Large intestine (tissue), 3 donors: Measurements from ENCODE around the gene CASD1. TPM values are rescaled to one million over a fixed set of nuclear protein-coding genes. Genes with fewer than 3 reads are reported as not detected.

Experiments
- DNase-seq, 2 donors: peaks; one replicate each; pipeline versions ENCODE4 v3.0.0 to v3.0.0-alpha.2; 2013
- H3K27ac ChIP-seq: one replicate; pipeline ENCODE4 v1.5.1; 2013; ENCODE audit warnings: low read length
- H3K27me3 ChIP-seq: 2 replicates; pipeline ENCODE4 v1.6.1; 2013; ENCODE audit warnings: low read length; ENCODE audit not compliant: control insufficient read depth, insufficient read depth
- H3K36me3 ChIP-seq: 2 replicates; pipeline ENCODE4 v1.6.1; 2013; ENCODE audit warnings: low read length; ENCODE audit not compliant: control insufficient read depth, insufficient read depth
- H3K4me1 ChIP-seq: one replicate; pipeline ENCODE4 v1.6.1; 2013; ENCODE audit warnings: low read length; ENCODE audit not compliant: control insufficient read depth, insufficient read depth
- H3K4me3 ChIP-seq: one replicate; pipeline ENCODE4 v1.5.1; 2013; ENCODE audit warnings: low read length
- H3K9me3 ChIP-seq: one replicate; pipeline ENCODE4 v1.6.1; 2013; ENCODE audit warnings: mild to moderate bottlenecking, low read depth, low read length, moderate library complexity; ENCODE audit not compliant: control insufficient read depth
- WGBS: methylation state at CpG from one replicate; pipeline ENCODE4 v1.1.5; 2013; ENCODE audit warnings: low lambda C conversion rate; ENCODE audit not compliant: insufficient coverage; 5-methylcytosine and 5-hydroxymethylcytosine counted together
- polyA plus RNA-seq: library from polyadenylated mRNA; unstranded; fragments of 120-200 nt; gene quantifications from one replicate; pipeline ENCODE4 v1.2.1, GENCODE V29; 2013

The CASD1 gene
- polyA plus RNA-seq, 1 donor, result 31.0 TPM

- H3K36me3 ChIP-seq, result no peaks in the 10 kb centered on the region
- H3K27ac ChIP-seq, result no peak overlapping the region
- H3K27me3 ChIP-seq, result no peaks in the 10 kb centered on the region
- DNase-seq, result no peak
- no peaks in the 10 kb centered on the region for H3K9me3 ChIP-seq
- no peak overlapping the region for H3K4me3 ChIP-seq
- 90% methylated on average over 3 of the region's 3 CpGs for WGBS
- H3K4me1 ChIP-seq, result no peaks in the 10 kb centered on the region
These were observed 23.4 kb upstream of the CASD1 start for GRCh38 chr7:94486216-94486615.

GRCh38 chr7:94491410-94491809, 18.2 kb upstream of the CASD1 start:
- H3K4me3 ChIP-seq, result no peak overlapping the region
- no peak overlapping the region for H3K27ac ChIP-seq
- no peaks in the 10 kb centered on the region for H3K9me3 ChIP-seq
- H3K4me1 ChIP-seq, result no peaks in the 10 kb centered on the region
- no peaks in the 10 kb centered on the region for H3K36me3 ChIP-seq
- 85% methylated on average over 3 of the region's 3 CpGs for WGBS
- no peak for DNase-seq
- no peaks in the 10 kb centered on the region for H3K27me3 ChIP-seq

GRCh38 chr7:94492601-94493000, 17.0 kb upstream of the CASD1 start:
- H3K4me1 ChIP-seq, result no peaks in the 10 kb centered on the region
- H3K9me3 ChIP-seq, result no peaks in the 10 kb centered on the region
- no peak overlapping the region for H3K4me3 ChIP-seq
- DNase-seq, result no peak
- 50% methylated on average over 1 of the region's 2 CpGs for WGBS
- H3K27me3 ChIP-seq, result no peaks in the 10 kb centered on the region
- no peaks in the 10 kb centered on the region for H3K36me3 ChIP-seq
- no peak overlapping the region for H3K27ac ChIP-seq

- no peak for DNase-seq
These were observed 11.5 kb upstream of the CASD1 start for GRCh38 chr7:94497874-94498670.

GRCh38 chr7:94498918-94499317, 10.7 kb upstream of the CASD1 start:
- no peak for DNase-seq
- no peaks in the 10 kb centered on the region for H3K4me1 ChIP-seq
- no peaks in the 10 kb centered on the region for H3K36me3 ChIP-seq
- H3K27me3 ChIP-seq, result no peaks in the 10 kb centered on the region
- H3K4me3 ChIP-seq, result no peak overlapping the region
- WGBS, result no CpG with 5 or more reads among the region's 2 CpGs
- H3K27ac ChIP-seq, result no peak overlapping the region
- no peaks in the 10 kb centered on the region for H3K9me3 ChIP-seq

More at GRCh38 chr7:94497874-94498670, 11.5 kb upstream of the CASD1 start:
- Histone ChIP-seq H3K27me3 (no peaks in the 10 kb centered on the region), H3K9me3 (no peaks in the 10 kb centered on the region), H3K36me3 (no peaks in the 10 kb centered on the region), H3K4me3 (no peak overlapping the region), H3K4me1 (no peaks in the 10 kb centered on the region), H3K27ac (no peak overlapping the region)
- WGBS, result 100% methylated on average over 1 of the region's 2 CpGs

GRCh38 chr7:94507462-94507861, 2.1 kb upstream of the CASD1 start:
- Histone ChIP-seq H3K9me3 (peaks cover 3% of the 10 kb centered on the region), H3K4me1 (peaks cover 4% of the 10 kb centered on the region), H3K4me3 (no peak overlapping the region), H3K27me3 (no peaks in the 10 kb centered on the region), H3K27ac (no peak overlapping the region), H3K36me3 (no peaks in the 10 kb centered on the region)
- DNase-seq, result no peak
- no CpG with 5 or more reads among the region's 1 CpG for WGBS

- Histone ChIP-seq H3K4me3 (no peak overlapping the region), H3K9me3 (peaks cover 3% of the 10 kb centered on the region), H3K36me3 (no peaks in the 10 kb centered on the region), H3K4me1 (peaks cover 4% of the 10 kb centered on the region), H3K27me3 (no peaks in the 10 kb centered on the region), H3K27ac (no peak overlapping the region)
- DNase-seq, result no peak
These were observed 1.6 kb upstream of the CASD1 start for GRCh38 chr7:94507962-94508361.

GRCh38 chr7:94509887-94510581, 425 bp downstream of the CASD1 start:
- no CpG with 5 or more reads among the region's 75 CpGs for WGBS
- H3K9me3 ChIP-seq, result peaks cover 3% of the 10 kb centered on the region
- H3K4me1 ChIP-seq, result peaks cover 9% of the 10 kb centered on the region

GRCh38 chr7:94510582-94511496, 1.2 kb downstream of the CASD1 start:
- H3K4me3 ChIP-seq, result peak overlapping the region; percentile 76
- H3K27ac ChIP-seq, result peak overlapping the region; percentile 74
- DNase-seq, result peak in 1 of 2 donors; percentile 57
- 17% methylated on average over 4 of the region's 16 CpGs for whole genome bisulfite sequencing
- H3K9me3 ChIP-seq, result peaks cover 3% of the 10 kb centered on the region
- H3K36me3 ChIP-seq, result no peaks in the 10 kb centered on the region
- H3K27me3 ChIP-seq, result no peaks in the 10 kb centered on the region
- H3K4me1 ChIP-seq, result peaks cover 10% of the 10 kb centered on the region

More at GRCh38 chr7:94509887-94510581, 425 bp downstream of the CASD1 start:
- peak; percentile 58 to 88 for DNase-seq
- no peaks in the 10 kb centered on the region for H3K36me3 ChIP-seq
- peak overlapping the region; percentile 76 for H3K4me3 ChIP-seq
- no peaks in the 10 kb centered on the region for H3K27me3 ChIP-seq
- H3K27ac ChIP-seq, result peak overlapping the region; percentile 74

- no peak overlapping the region for H3K4me3 ChIP-seq
- H3K4me1 ChIP-seq, result peaks cover 10% of the 10 kb centered on the region
- no peaks in the 10 kb centered on the region for H3K27me3 ChIP-seq
- H3K9me3 ChIP-seq, result peaks cover 3% of the 10 kb centered on the region
- H3K36me3 ChIP-seq, result no peaks in the 10 kb centered on the region
- H3K27ac ChIP-seq, result no peak overlapping the region
- DNase-seq, result peak in 1 of 2 donors; percentile 3
These were observed 2.1 kb downstream of the CASD1 start for GRCh38 chr7:94511718-94512117.
